HEK293T (cell line): ENCODE measurements around the gene MAD2L2.
A peak's percentile ranks its signal among the peaks of the same experiment; 100 is the strongest.

Experiments used
- CTCF ChIA-PET: fragments of 350-600 bp; formaldehyde crosslinking; extraction: SDS; loops from one replicate; lab custom pipeline; 2021; ENCODE audit warnings: antibody characterized with exemption, inconsistent platforms; lab: Yijun Ruan, JAX
- POLR2A ChIA-PET: fragments of 350-600 bp; formaldehyde crosslinking; extraction: SDS; loops from one replicate; lab custom pipeline; 2020; ENCODE audit warnings: antibody characterized with exemption, inconsistent platforms; lab: Yijun Ruan, JAX
- DNase-seq: peaks from one replicate; pipeline ENCODE4 v3.0.0; 2012; ENCODE audit warnings: mixed read lengths; ENCODE audit errors: extremely low spot score
- ARNT ChIP-seq: fragments of 450-650 bp; IDR thresholded peaks from 2 replicates; pipeline ENCODE4 v1.6.1; 2017; ENCODE audit warnings: mild to moderate bottlenecking
- BHLHE40 ChIP-seq: fragments of 450-650 bp; IDR thresholded peaks from 2 replicates; pipeline ENCODE4 v1.6.1; 2016; ENCODE audit warnings: mild to moderate bottlenecking, moderate library complexity, borderline replicate concordance
- CTBP1 ChIP-seq: fragments of 450-650 bp; IDR thresholded peaks from 2 replicates; pipeline ENCODE4 v1.6.1; 2016; ENCODE audit warnings: borderline replicate concordance
- ELF4 ChIP-seq: fragments of 450-650 bp; IDR thresholded peaks from 2 replicates; pipeline ENCODE4 v1.6.1; 2017; ENCODE audit warnings: antibody characterized with exemption
- FOXA1 ChIP-seq: fragments of 450-650 bp; IDR thresholded peaks from 2 replicates; pipeline ENCODE4 v1.6.1; 2016; ENCODE audit warnings: mild to moderate bottlenecking
- FOXK2 ChIP-seq: fragments of 450-650 bp; IDR thresholded peaks from 2 replicates; pipeline ENCODE4 v1.6.1; 2016; ENCODE audit warnings: mild to moderate bottlenecking
- FOXM1 ChIP-seq: fragments of 450-650 bp; IDR thresholded peaks from 2 replicates; pipeline ENCODE4 v1.6.1; 2017; ENCODE audit warnings: mild to moderate bottlenecking, borderline replicate concordance
- HDGF ChIP-seq: fragments of 450-650 bp; IDR thresholded peaks from 2 replicates; pipeline ENCODE4 v1.6.1; 2017; ENCODE audit warnings: antibody characterized with exemption, borderline replicate concordance
- L3MBTL2 ChIP-seq: fragments of 450-650 bp; conservative IDR thresholded peaks from 2 replicates; pipeline ENCODE4 v1.6.1; 2016; ENCODE audit warnings: mild to moderate bottlenecking
- LEF1 ChIP-seq: fragments of 450-650 bp; IDR thresholded peaks from 2 replicates; pipeline ENCODE4 v1.6.1; 2017; ENCODE audit warnings: mild to moderate bottlenecking, borderline replicate concordance
- NFRKB ChIP-seq: fragments of 450-650 bp; IDR thresholded peaks from 2 replicates; pipeline ENCODE4 v1.6.1; 2016; ENCODE audit warnings: mild to moderate bottlenecking, moderate library complexity
- PKNOX1 ChIP-seq: fragments of 450-650 bp; IDR thresholded peaks from 2 replicates; pipeline ENCODE4 v1.6.1; 2016
- SP1 ChIP-seq: fragments of 450-650 bp; IDR thresholded peaks from 2 replicates; pipeline ENCODE4 v1.6.1; 2017
- SUZ12 ChIP-seq: fragments of 450-650 bp; IDR thresholded peaks from 2 replicates; pipeline ENCODE4 v1.6.1; 2016; ENCODE audit warnings: mild to moderate bottlenecking
- TARDBP ChIP-seq: fragments of 450-650 bp; IDR thresholded peaks from 2 replicates; pipeline ENCODE4 v1.6.1; 2016
- ZNF384 ChIP-seq: fragments of 450-650 bp; IDR thresholded peaks from 2 replicates; pipeline ENCODE4 v1.6.1; 2016

The MAD2L2 gene

DNA sequence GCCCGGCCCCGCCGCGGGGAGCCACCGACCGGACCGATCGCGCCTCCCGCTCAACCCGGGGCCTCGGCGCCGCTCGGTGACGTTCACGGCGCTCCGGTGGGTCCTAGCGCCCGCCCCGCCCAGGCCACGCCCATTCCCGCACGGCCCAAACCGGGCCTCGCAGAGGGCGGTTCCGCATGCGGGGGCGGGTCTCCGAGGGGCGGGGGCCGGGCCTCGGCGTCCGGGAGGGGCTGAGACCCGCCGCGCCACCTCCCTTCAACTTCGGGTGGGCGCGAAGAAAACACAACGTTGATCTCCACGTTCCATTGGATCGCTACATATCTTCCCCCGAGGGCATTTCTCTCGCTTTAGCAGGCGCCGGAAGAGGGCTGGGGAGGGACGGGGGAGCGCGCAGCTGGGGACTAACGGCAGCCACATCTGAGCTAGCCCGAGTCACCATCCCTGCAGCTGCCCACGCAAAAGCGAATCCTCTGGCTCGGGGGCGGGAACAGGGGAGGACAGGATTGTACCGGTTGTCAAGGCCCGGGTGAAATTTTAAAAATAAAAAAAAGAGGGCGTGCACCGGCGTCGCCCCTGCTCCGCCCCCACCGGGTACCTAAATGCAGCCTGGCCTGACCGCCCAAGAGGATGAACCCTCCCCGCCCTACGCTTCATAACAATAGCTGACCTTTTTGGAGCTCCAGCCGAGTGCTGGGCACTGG lies at the start of gene MAD2L2:
Gene MAD2L2, minus strand, starts transcription at position 78 of the 701 bp plus-strand sequence. CDS start 547 bp downstream, outside the sequence.
- CTCF ChIA-PET = interaction anchor here (0.6 to 1.9 kb wide), 6 partner anchors 12 to 104 kb away, joined by 3 to 6 read pairs (median 4); partner anchors contain the start of gene FBXO6
- POLR2A ChIA-PET = interaction anchor here (0.8 to 2.2 kb wide), 10 partner anchors 9 to 55 kb away, joined by 3 to 16 read pairs (median 3); partner anchors contain the start of genes AGTRAP and DRAXIN
- peak; percentile 91 for DNase-seq
- TF ChIP-seq SP1 (no peak), SUZ12 (no peak), FOXM1 (peak; percentile 83)

GRCh38 chr1:11730429-11730891 lies 49.5 kb upstream of the MAD2L2 start:
- DNase-seq = no peak
- ChIA-PET CTCF (no interaction called here), POLR2A (no interaction called here)
- no peak for TF ChIP-seq CTBP1

GRCh38 chr1:11729498-11730428 lies 48.8 kb upstream of the MAD2L2 start:
- ChIA-PET CTCF (no interaction called here), POLR2A (no interaction called here)
- no peak for DNase-seq
- TF ChIP-seq SUZ12 = no peak
- no peak for TF ChIP-seq FOXK2
- TF ChIP-seq ARNT = no peak
- no peak for TF ChIP-seq TARDBP
- TF ChIP-seq LEF1 = no peak
- no peak for TF ChIP-seq PKNOX1
- TF ChIP-seq FOXA1 = no peak
- no peak for TF ChIP-seq FOXM1
- TF ChIP-seq HDGF = no peak
- no peak for TF ChIP-seq SP1
- no peak for TF ChIP-seq NFRKB
- TF ChIP-seq ZNF384 = no peak
- no peak for TF ChIP-seq CTBP1
- TF ChIP-seq L3MBTL2 = no peak
- TF ChIP-seq BHLHE40 = no peak
- TF ChIP-seq ELF4 = no peak

DNA sequence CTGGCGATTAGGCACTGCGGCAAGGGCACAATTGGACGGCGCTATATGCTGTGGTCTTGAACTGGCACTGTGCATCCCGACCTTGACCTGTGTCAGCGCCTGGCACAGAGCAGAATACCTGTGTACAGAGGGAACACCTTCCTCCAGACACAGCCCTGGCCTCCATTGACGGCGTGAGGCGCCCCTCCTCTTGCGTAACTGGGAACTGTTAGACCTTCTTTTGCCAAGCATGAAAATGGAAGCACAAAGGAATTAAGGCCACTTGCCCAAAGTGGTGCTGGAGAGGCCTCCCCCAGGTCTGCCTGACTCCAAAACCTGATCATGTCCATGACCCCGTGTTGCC lies 48.2 kb upstream of the MAD2L2 start:
- POLR2A ChIA-PET = no interaction called here
- no peak for DNase-seq
- CTCF ChIA-PET = no interaction called here
- TF ChIP-seq PKNOX1 (no peak), NFRKB (no peak), FOXM1 (no peak), BHLHE40 (no peak), TARDBP (no peak), SP1 (no peak), ELF4 (no peak), ARNT (no peak), FOXK2 (no peak), L3MBTL2 (no peak), ZNF384 (no peak)

DNA sequence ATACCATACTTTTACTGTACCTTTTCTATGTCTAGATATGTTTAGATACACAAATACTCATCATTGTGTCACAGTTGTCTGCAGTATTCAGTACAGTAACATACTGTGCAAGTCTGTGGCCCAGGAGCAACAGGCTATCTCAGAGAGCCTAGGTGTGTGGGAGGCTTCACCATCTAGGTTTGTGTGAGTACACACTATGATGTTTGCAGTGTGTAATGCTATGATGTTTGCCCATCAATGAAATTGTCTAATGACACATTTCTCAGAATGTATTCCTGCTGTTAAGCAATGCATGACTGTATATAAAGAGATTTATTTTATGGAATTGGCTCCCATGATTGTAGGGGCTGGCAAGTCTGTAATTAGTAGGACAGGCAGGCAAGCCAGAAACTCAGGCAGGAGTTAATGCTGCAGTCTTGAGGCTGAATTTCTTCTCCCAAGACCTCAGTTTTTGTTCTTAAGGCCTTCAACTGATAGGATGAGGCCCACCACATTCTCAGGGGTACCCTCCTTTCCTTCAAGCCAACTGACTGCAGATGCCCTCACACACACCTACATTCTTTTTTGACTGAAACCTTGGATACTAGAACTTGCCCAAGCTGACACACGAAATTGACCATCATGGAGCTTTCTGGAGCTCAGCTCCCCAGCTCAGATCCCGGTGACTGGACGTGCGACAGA lies 47.3 kb upstream of the MAD2L2 start:
- DNase-seq = no peak
- ChIA-PET POLR2A (no interaction called here), CTCF (no interaction called here)
- TF ChIP-seq CTBP1 = no peak
- no peak for TF ChIP-seq ARNT
- TF ChIP-seq FOXM1 = no peak
- TF ChIP-seq L3MBTL2 = no peak
- TF ChIP-seq SUZ12 = no peak
- no peak for TF ChIP-seq ELF4
- TF ChIP-seq ZNF384 = no peak
- TF ChIP-seq NFRKB = no peak
- no peak for TF ChIP-seq SP1
- no peak for TF ChIP-seq BHLHE40
- no peak for TF ChIP-seq PKNOX1
- TF ChIP-seq LEF1 = no peak
- no peak for TF ChIP-seq HDGF
- no peak for TF ChIP-seq FOXA1
- TF ChIP-seq FOXK2 = no peak
- TF ChIP-seq TARDBP = no peak

DNA sequence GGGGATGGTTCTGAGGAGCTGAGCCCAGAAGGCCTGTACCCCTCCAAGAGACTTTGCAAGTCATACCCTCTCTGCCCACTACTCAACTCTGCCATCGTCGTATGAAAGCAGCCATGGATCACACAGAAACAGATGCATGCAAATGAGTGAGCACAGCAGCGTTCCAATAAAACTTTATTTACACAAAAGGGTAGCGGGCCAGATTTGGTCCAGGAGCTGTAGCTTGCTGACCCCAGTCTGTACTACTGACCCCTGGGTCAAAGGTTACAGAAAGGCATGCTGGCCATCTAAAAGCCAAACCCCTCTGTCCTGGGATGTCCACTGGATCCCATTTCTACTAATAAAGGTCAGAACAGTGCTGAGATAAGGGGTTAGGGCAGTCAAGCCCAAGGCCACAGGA lies 46.2 kb upstream of the MAD2L2 start:
- CTCF ChIA-PET = no interaction called here

More for the DNA sequence above, 46.2 kb upstream of the MAD2L2 start:
- POLR2A ChIA-PET = no interaction called here
- no peak for DNase-seq
- TF ChIP-seq ELF4 (no peak), ARNT (no peak), BHLHE40 (no peak), FOXM1 (no peak), PKNOX1 (no peak), SP1 (no peak), SUZ12 (no peak), NFRKB (no peak)
